ENCODE data around the gene LBHD1.

LBHD1 gene

GRCh38 chr11:62615521-62615920 is 56.5 kb downstream of the LBHD1 start:
- DNase-seq (ENCODE audit: low read depth), result no peak

DNA sequence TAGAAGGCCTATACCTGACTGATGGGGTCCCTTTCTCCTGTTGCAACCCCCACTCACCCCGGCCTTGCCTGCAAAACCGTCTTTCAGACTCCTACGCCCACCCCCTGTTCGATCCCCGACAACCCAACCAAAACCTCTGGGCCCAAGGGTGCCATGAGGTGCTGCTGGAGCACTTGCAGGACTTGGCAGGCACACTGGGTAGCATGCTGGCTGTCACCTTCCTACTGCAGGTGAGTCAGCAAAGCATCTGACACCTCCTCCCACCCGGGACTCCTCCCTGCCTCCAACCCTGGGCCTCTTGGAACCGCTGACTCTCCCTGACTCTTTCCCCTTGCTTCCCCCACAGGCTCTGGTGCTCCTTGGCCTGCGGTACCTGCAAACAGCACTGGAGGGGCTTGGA is 57.8 kb downstream of the LBHD1 start:
- DNase-seq (ENCODE audit: low read depth), result peak; percentile 28

GRCh38 chr11:62613291-62613778 is 58.7 kb downstream of the LBHD1 start:
- no peak for DNase-seq (ENCODE audit: low read depth)

All from stimulated activated CD8-positive, alpha-beta memory T cell treated with anti-CD3 and anti-CD28 coated beads, Interleukin-4, amount 100 ng/mL, for 24 hours (primary cell).